Measurements from ENCODE around the gene SNX18. TPM values are rescaled to one million over a fixed set of nuclear protein-coding genes. Genes with fewer than 3 reads are reported as not detected.

SNX18 gene
- total RNA-seq, 1 donor from 2014 or later, result 38.8 TPM

DNA sequence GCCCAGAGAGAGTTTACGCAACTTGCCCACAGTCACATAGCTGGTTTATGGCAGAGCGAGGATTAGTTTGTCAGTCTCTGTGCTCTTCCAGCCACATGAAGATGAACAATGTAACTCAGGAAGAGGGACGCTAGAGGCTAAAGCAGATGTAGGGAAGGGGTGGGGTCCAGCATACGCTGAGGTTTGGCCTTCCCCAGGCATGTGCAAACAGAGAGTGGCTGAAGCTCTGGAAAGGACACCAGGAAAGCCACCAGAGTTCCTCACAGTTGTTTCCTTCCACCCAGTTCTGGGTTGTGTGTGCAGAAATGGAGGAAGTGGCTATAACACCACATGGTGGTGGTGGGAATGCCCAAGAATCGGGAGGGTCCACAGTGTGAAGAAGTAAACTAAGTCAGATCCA is 60.0 kb downstream of the SNX18 start:
- Mint-ChIP-seq H3K4me1 (ENCODE audit: low read depth, unreplicated experiment) (peaks cover 20% of the 10 kb centered on the region), H3K27ac (ENCODE audit: unreplicated experiment) (no peak overlapping the region), H3K9me3 (ENCODE audit: unreplicated experiment) (peaks cover 2% of the 10 kb centered on the region), H3K4me3 (ENCODE audit: unreplicated experiment) (no peak overlapping the region), H3K27me3 (ENCODE audit: low read depth, unreplicated experiment) (peaks cover 4% of the 10 kb centered on the region), H3K36me3 (ENCODE audit: low read depth, unreplicated experiment) (peaks cover 2% of the 10 kb centered on the region)
- no peaks in the 10 kb centered on the region for H3K9me3 ChIP-seq (ENCODE audit: insufficient read depth, low read depth, low read length)
- no peak for FAIRE-seq
- no peak overlapping the region for H3K4me3 ChIP-seq (ENCODE audit: insufficient read depth, low read depth, low read length)
- DNase-seq (ENCODE audit: low read depth), result no peak
- no peaks in the 10 kb centered on the region for H3K4me1 ChIP-seq (ENCODE audit: insufficient read depth, low read length)
- no peak overlapping the region for H3K27ac ChIP-seq (ENCODE audit: low read depth, low read length)
- no peaks in the 10 kb centered on the region for H4K20me1 ChIP-seq (ENCODE audit: insufficient read depth, low read length)
- H3K9ac ChIP-seq (ENCODE audit: low read length), result no peak overlapping the region
- H3K4me2 ChIP-seq (ENCODE audit: low read length), result no peak overlapping the region
- H3K79me2 ChIP-seq (ENCODE audit: insufficient read depth, low read length), result no peaks in the 10 kb centered on the region
- no peaks in the 10 kb centered on the region for H3K36me3 ChIP-seq (ENCODE audit: insufficient read depth, low read length)
- TF ChIP-seq, protein P1, sequence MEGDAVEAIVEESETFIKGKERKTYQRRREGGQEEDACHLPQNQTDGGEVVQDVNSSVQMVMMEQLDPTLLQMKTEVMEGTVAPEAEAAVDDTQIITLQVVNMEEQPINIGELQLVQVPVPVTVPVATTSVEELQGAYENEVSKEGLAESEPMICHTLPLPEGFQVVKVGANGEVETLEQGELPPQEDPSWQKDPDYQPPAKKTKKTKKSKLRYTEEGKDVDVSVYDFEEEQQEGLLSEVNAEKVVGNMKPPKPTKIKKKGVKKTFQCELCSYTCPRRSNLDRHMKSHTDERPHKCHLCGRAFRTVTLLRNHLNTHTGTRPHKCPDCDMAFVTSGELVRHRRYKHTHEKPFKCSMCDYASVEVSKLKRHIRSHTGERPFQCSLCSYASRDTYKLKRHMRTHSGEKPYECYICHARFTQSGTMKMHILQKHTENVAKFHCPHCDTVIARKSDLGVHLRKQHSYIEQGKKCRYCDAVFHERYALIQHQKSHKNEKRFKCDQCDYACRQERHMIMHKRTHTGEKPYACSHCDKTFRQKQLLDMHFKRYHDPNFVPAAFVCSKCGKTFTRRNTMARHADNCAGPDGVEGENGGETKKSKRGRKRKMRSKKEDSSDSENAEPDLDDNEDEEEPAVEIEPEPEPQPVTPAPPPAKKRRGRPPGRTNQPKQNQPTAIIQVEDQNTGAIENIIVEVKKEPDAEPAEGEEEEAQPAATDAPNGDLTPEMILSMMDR (IDR thresholded peaks at IDR 0.05; ENCODE audit: insufficient read depth, low read depth, low read length), result no peak
- TF ChIP-seq EZH2 (IDR thresholded peaks at IDR 0.05; ENCODE audit: insufficient read depth, low read length), result no peak
- H2AFZ ChIP-seq (ENCODE audit: low read depth, low read length), result no peak overlapping the region
- no peaks in the 10 kb centered on the region for H3K27me3 ChIP-seq (ENCODE audit: insufficient read depth, low read length)

DNA sequence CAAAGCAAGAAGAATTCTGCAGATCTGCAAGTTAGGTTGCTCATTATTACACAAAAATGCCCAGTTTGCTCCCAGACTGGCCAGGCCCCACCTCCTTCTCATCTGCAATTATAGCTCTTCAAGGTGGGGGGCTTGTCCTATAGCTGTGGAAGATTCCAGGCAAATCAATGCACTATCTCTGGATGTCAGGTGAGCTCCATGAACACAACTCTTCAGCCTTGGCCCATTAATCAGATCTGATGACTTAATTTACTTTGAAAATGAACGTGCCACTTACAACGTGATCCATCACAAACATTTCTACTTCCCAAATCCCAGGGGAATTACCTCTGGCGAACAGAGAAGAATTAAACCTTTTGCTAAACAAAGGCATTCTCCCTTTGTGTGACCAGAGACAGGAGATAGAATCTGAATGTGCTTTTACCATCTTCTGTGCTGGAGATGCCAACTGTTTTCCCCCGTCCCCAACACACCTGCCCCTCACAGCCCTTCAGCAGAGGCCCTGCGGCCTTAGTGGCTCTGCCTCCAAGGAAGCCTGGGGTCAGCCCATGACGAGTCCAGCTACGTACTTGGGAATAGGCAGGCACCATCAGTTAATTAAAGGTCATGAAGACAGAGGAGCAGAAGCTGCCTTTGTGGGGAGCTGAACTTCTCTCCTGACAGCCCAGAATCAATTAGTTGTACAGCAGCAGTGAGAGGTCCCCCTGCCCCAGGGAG is 60.5 kb downstream of the SNX18 start:
- Mint-ChIP-seq H3K4me3 (ENCODE audit: unreplicated experiment) (no peak overlapping the region), H3K27me3 (ENCODE audit: low read depth, unreplicated experiment) (peaks cover 4% of the 10 kb centered on the region), H3K9me3 (ENCODE audit: unreplicated experiment) (peaks cover 2% of the 10 kb centered on the region), H3K27ac (ENCODE audit: unreplicated experiment) (no peak overlapping the region), H3K36me3 (ENCODE audit: low read depth, unreplicated experiment) (peaks cover 2% of the 10 kb centered on the region), H3K4me1 (ENCODE audit: low read depth, unreplicated experiment) (peaks cover 20% of the 10 kb centered on the region)
- H3K4me2 ChIP-seq (ENCODE audit: low read length), result no peak overlapping the region
- no peaks in the 10 kb centered on the region for H3K27me3 ChIP-seq (ENCODE audit: insufficient read depth, low read length)
- TF ChIP-seq, protein P1 (IDR thresholded peaks at IDR 0.05; ENCODE audit: insufficient read depth, low read depth, low read length), result no peak
- no peak for TF ChIP-seq EZH2 (IDR thresholded peaks at IDR 0.05; ENCODE audit: insufficient read depth, low read length)
- no peak overlapping the region for H3K9ac ChIP-seq (ENCODE audit: low read length)
- H3K36me3 ChIP-seq (ENCODE audit: insufficient read depth, low read length), result no peaks in the 10 kb centered on the region
- H4K20me1 ChIP-seq (ENCODE audit: insufficient read depth, low read length), result no peaks in the 10 kb centered on the region
- no peaks in the 10 kb centered on the region for H3K79me2 ChIP-seq (ENCODE audit: insufficient read depth, low read length)
- H3K4me3 ChIP-seq (ENCODE audit: insufficient read depth, low read depth, low read length), result no peak overlapping the region
- no peak overlapping the region for H2AFZ ChIP-seq (ENCODE audit: low read depth, low read length)
- no peaks in the 10 kb centered on the region for H3K9me3 ChIP-seq (ENCODE audit: insufficient read depth, low read depth, low read length)
- H3K27ac ChIP-seq (ENCODE audit: low read depth, low read length), result no peak overlapping the region
- FAIRE-seq (no peak), DNase-seq (ENCODE audit: low read depth) (no peak)
- no peaks in the 10 kb centered on the region for H3K4me1 ChIP-seq (ENCODE audit: insufficient read depth, low read length)

DNA sequence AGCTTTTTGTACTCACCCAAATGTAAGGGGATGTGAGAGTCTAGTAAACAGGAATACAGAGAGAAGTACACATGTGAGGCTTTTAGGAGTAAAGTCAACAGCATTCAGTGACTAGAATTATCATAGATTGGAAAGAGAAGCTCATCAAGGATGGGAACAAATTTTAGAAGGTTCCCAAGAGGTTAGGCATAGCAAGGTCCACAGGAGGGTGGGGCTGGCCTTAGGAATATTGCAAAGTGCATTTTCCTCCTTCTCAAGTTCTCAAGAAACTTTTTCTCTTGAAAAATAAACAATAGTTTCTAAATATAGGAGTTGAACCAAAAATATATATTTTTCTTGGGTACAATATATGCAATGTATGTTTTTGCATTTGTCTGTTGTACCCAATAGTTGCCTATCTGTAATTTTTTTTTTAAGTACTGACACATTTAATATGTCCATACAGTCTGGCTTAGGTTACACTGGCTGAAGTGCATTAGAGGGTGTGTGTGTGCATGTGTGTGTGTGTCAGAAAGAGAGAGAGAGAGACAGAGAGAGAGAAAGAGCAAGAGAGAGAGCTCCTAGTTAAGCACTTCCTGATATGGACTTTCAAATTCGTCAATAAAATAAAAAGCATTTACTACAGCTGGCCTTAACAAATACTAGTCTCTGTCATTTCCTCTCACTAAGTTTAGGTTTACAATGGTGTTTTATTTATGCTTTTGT is 62.2 kb downstream of the SNX18 start:
- peaks cover 2% of the 10 kb centered on the region for H3K36me3 Mint-ChIP-seq (ENCODE audit: low read depth, unreplicated experiment)
- no peak overlapping the region for H3K9ac ChIP-seq (ENCODE audit: low read length)
- no peak for DNase-seq (ENCODE audit: low read depth)
- FAIRE-seq, result no peak
- H3K4me1 Mint-ChIP-seq (ENCODE audit: low read depth, unreplicated experiment), result peaks cover 20% of the 10 kb centered on the region
- no peak overlapping the region for H2AFZ ChIP-seq (ENCODE audit: low read depth, low read length)
- H3K4me3 ChIP-seq (ENCODE audit: insufficient read depth, low read depth, low read length), result no peak overlapping the region
- H3K27ac ChIP-seq (ENCODE audit: low read depth, low read length), result no peak overlapping the region
- H3K27me3 ChIP-seq (ENCODE audit: insufficient read depth, low read length), result no peaks in the 10 kb centered on the region
- H3K36me3 ChIP-seq (ENCODE audit: insufficient read depth, low read length), result no peaks in the 10 kb centered on the region
- H3K9me3 ChIP-seq (ENCODE audit: insufficient read depth, low read depth, low read length), result no peaks in the 10 kb centered on the region
- no peak overlapping the region for H3K4me3 Mint-ChIP-seq (ENCODE audit: unreplicated experiment)
- TF ChIP-seq, protein P1 (IDR thresholded peaks at IDR 0.05; ENCODE audit: insufficient read depth, low read depth, low read length), result no peak
- TF ChIP-seq EZH2 (IDR thresholded peaks at IDR 0.05; ENCODE audit: insufficient read depth, low read length), result no peak
- no peaks in the 10 kb centered on the region for H3K27me3 Mint-ChIP-seq (ENCODE audit: low read depth, unreplicated experiment)
- no peak overlapping the region for H3K27ac Mint-ChIP-seq (ENCODE audit: unreplicated experiment)
- H3K79me2 ChIP-seq (ENCODE audit: insufficient read depth, low read length), result no peaks in the 10 kb centered on the region
- peaks cover 2% of the 10 kb centered on the region for H3K9me3 Mint-ChIP-seq (ENCODE audit: unreplicated experiment)
- no peaks in the 10 kb centered on the region for H3K4me1 ChIP-seq (ENCODE audit: insufficient read depth, low read length)
- no peaks in the 10 kb centered on the region for H4K20me1 ChIP-seq (ENCODE audit: insufficient read depth, low read length)
- no peak overlapping the region for H3K4me2 ChIP-seq (ENCODE audit: low read length)
